NT2/D1 (cell line): ENCODE measurements around the gene TBCA.

Source experiments
- SUZ12 ChIP-seq: IDR thresholded peaks from 2 replicates; pipeline ENCODE4 v1.6.1; 2011; ENCODE audit not compliant: insufficient read length, insufficient read depth; ENCODE audit errors: extremely low read depth
- YY1 ChIP-seq: IDR thresholded peaks from 2 replicates; pipeline ENCODE4 v1.6.1; 2011; ENCODE audit not compliant: insufficient read length, insufficient read depth
- ZNF274 ChIP-seq: IDR thresholded peaks from 2 replicates; pipeline ENCODE4 v1.6.1; 2011; ENCODE audit warnings: mild to moderate bottlenecking, low read depth, low read length

DNA sequence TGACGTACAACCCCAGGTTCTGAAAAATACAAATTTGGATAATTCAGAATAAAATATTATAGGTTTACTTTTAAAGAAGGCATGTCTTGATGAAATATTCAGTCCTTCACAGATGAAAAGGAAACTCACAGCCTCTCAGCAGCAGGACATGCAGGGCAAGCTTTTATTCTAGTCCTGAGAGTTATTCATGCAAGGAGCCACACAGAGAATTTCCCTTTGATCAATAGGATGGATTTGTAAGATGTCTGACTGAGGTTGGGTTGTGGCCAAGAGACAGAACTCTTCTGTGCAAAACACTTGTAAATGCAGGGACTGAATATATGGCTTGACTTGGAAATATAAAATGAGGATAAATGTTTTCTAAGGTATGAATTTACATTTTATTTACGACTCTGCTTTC lies 48.8 kb upstream of the TBCA start:
- TF ChIP-seq ZNF274 (no peak), YY1 (no peak), SUZ12 (no peak)
